ENCODE results near the gene FBXO31.
A peak's percentile ranks its signal among the peaks of the same experiment; 100 is the strongest.
"Not testable (repeated sequence)": the region's sequence is repeated elsewhere in the genome, so short reads cannot be mapped to it uniquely, and the experiment has no call there.

Gene FBXO31

DNA sequence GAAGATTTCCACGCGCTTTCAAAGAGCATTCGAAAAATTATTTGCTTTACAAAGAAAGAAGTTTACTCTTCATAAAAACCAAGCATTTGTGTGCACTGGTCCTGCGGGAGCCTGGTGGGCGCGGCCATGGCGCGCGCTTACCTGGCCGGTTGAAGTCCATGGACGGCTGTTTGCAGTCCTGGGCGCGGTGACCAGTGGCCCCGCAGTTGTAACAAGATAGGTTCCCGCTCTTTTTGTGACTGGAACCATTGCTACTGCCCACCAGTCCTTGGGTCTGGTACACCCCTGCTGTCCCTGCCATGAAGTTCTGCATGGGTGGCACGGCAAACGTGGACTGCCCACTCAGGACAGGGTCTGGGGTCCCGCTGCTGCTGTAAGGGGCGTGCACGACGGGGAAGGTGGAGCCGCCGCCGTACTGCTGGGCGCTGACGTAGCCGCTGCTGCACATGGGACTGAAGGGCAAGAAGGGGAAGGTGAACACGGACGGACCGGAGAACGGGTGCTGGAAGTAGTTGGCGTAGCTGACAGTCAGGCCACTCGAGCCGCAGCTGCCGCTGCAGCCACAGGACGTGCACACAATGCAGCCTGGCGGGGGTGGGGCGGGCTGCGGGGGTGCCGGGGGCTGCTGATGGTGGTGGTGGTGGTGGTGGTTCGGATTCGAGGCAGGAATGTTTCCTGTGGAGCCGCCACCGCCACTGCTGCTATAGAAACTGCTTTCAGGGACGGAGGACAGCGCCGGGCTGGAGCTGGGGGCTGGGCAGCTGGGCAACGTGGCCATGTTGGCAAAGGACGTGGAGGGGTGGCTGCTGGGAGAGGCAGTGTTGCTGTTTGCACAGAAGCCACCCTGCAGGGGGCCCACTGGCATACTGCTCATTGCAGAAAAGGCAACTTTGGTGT, 28.0 kb upstream of the FBXO31 start:
- no peak for DNase-seq (ENCODE audit: low read depth)

DNA sequence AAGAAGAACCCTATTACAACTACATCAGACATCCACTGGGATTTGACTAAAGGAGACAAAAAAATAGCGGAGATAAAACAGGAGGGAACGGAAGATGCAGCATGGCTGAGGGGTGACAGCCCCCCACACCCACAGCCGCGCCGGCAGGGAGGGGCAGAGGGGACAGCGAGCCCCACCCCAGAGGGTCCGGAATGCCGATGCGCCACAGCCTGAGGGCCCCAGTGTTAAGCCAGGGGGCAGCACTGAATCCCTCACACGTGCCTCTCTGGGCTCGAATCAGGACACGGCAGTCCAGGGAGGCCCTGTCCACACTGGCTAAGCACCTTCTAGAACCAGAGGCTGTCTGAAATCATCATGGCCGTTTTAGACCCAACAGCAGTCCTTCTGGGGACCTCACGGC, 27.4 kb upstream of the FBXO31 start:
- no peak for DNase-seq (ENCODE audit: low read depth)

DNA sequence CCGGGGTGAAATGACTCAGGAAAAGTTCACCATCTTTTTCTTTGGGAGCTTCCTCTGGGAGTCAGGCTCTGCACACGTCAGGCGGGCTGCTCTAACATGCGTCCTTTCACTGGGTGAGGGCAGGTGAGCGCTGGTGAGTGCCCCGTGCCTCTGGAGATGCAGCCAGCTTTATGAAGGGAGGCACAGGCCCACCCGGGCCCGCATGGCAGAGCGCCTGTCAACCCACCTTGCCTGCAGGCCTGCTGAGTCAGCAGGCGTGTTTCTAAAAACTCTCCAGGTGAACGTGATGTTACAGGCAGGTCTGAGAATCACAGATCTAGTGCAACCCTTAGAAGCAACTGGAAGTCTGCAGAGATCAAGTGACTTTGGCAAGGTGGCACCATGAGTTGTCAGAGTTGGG, 27.0 kb upstream of the FBXO31 start:
- no peak for DNase-seq (ENCODE audit: low read depth)

DNA sequence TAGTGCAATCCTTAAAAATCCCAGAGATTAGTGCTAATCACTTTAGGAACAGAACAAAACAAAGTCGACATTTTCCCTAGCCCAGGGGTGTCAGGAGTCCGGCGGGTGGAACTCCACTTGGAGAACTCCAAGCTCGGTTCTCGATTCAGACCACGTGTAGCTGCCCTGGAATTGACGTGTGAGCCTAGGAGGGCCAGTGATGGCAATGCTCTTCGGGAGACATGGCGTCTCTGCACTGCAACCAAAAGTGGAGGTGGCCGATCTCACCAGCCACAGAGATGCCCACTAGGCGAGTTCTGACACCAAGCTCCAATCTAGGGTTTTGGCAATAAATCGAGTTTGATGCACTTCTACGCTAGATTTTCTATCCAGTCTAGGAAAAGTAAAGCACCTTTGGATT, 26.2 kb upstream of the FBXO31 start:
- no peak for DNase-seq (ENCODE audit: low read depth)

DNA sequence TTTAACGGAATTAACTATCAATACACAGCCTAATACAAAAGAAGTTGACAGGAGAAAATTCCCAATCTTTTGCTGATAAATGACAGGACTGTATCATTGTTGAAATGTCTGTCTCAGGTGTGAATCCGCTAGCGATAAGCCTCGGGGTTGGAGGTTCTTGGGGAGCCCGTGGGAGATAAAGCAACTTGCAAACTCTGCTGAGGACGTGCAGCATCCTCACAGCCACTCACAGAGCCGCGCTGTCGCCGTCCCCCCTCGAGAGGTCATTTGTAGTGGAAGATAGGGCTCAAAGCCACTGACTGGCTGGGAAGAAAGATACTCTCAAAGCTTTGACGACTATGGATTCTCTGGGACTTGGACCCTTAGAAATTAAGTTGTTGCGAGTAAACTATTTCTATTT, 25.6 kb upstream of the FBXO31 start:
- DNase-seq (ENCODE audit: low read depth), result no peak

DNA sequence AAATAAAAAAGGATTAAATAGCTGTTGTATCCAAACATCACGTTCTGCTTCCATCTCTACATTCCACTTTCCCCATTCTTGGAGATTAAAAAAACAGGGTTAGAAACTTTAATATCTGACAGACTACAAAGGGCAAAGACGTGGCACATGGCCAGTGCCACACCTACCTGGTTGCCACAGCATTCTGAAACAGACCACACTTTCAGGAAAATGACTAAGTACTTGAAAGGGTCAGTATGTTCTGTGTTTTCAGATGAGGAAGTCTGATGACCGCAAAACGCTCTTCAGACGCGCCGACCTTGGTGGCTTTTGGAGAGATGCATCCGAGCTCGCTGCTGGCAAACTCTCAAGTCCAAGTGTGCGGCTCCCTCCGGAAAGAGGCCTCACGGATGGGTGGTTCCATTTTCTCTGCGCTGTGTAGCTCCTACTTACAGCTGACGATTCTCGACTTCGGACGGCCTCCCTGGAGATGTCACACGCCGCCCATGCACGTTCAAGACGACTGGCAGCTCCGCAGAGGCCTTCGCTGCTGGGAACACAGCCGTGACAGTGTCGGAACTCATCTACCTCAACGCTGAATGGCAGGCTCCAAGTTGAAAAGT, 24.0 kb upstream of the FBXO31 start:
- peak; percentile 96 for DNase-seq (ENCODE audit: low read depth)

DNA sequence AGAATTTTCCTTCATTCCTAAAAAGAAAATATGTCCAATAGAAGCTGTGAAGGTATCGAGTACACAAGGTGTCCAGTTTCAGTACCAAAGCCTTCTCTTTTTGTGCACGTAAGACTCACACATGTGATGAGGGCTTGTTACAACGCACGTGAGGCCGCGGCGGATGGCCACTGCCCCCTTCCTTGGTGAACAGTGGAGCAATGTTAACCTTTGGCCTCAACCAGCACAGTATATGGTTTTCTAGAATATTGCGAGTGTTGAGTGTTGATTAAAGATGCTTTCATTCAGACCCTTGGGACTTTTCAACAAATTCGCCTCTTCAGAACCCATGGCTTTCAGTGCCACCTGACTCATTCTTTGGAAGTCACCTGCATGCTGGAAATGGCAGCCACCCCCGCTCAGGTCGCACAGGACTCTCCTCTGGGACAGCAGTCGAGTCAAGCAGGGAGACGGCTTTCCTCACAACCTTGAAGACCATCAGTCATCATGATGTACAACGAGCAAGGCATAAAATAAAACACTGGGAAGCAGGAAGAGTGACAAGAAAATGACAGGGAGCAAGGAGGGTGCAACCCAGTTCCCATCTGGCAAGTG, 23.0 kb upstream of the FBXO31 start:
- no peak for DNase-seq (ENCODE audit: low read depth)

DNA sequence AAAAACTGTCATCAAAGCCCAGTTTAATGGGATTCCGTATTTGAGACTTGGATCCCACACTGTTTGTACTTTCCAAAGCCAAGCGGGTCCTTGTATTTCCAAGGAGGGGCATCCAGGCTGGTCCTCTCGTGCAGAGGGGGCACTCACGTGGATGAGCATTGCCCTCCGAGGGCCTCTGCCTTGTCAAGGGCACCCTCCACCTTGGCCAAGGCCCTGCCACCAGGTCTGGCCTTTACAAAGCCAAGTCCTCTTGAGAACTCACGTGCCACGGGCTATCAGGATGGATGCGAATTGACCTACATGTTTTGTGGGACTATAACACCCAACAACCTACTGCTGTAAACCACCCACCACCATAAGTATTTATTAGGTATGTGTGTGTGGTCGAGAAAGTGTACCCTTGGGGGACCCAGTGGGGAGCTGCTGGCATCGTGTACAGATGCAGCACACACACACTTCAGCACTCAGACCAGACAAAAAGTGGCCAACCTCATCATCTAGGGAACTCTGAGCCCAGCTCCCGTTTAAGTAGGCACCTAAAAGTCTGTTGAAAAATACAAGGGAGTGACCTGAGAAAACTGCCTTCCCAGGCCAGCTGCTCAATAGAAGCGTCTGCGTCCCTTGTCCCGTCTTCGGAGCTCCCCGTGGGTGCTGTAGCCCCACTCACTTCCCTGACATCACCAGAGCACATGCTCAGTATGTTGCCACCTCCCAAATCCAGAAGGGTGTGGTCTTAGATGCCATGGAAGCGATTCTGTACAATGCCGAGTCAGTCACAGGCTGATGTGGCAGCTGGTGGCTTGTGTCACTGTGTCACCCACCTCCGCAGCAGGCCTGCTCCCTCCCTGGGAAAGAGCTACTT, 21.4 kb upstream of the FBXO31 start:
- no peak for DNase-seq (ENCODE audit: low read depth)

DNA sequence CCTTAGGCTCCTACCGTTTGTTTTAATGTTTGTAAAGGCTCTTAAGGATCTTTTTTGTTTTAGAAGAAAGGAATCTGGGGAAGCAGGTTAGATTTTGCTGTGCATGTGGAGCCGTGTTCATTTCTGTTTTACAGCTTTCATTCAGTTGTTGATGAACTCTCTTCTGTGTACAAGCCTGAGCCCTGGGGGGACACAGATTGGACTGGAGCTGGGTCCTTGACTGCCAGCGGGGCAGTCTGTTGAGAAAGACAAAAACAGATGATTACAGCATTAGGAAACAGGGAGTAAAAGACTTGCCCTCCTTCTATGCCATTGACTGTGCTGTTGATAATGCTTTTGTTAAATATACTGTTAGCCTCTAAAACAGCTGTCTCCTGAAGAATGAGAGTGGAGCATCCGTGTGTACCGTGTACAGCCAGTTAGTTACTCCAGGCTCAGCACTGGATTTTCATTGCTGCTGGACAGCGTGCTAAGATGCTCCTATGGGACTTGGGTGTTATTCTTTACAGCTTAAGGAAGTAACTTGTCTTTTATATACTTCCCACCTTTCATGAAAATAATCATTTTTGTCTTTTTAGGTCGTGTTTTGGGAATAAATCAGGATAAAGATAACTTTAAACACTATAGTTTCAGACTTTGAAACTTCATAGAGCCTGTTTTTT, 11.7 kb upstream of the FBXO31 start:
- no peak for DNase-seq (ENCODE audit: low read depth)

DNA sequence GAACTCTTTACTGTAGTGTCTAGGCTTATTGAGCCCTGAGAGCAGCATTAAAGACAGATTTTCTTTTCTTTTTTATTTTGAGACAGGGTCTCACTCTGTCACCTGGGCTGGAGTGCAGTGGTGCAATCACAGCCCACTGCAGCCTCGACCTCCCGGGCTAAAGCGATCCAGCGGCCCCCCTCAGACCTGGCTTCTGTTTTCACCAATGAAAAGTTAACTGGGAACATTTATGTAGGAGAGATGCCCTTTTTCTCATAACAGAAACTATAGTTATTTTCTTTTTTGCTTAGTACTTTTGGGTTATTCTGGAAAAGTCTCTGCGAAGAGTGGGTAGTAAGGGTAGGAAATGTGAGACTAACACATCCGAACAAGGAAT, 10.1 kb upstream of the FBXO31 start:
- no peak for DNase-seq (ENCODE audit: low read depth)

DNA sequence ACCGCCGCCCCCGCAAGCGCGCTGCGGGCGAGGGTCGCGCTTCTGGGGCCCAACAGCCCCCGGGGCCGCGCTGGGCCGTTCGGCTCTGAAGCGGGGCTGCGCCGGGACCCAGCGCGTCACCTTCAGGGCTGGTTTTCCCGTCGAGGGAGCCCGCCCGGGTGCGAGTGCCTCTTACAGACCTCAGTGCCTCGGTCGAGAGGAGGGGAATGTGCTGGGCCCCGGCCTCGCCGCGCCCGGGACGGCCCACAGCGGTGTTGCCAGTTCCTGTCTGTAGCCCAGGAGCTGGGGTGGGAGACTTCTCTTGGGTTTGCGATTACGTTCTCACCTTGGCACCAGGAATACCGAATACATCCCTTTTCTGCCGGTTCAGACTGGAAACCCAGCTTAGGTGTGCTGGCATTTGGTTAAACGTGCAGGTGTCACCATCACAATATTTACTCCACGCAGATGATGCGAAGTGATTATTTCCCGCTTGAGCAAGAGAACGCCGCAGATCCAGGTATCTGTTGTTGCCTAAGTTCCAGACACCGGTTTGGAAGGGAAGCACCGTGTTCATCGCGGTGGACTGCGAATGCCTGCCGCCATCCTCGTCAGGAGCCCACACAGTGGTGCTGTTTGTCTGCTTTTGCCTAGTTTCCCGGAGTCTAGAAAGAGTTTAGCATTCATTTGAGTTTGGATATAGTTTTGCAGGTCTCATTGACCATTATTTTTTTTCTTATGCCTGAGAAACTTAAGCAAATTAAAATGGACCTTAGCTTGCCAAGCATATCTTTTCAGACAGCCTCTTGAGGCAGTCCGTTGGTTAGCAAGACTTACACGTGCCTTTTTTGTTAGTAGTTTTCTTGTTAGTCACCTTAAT, 9.5 kb upstream of the FBXO31 start:
- no peak for DNase-seq (ENCODE audit: low read depth)

DNA sequence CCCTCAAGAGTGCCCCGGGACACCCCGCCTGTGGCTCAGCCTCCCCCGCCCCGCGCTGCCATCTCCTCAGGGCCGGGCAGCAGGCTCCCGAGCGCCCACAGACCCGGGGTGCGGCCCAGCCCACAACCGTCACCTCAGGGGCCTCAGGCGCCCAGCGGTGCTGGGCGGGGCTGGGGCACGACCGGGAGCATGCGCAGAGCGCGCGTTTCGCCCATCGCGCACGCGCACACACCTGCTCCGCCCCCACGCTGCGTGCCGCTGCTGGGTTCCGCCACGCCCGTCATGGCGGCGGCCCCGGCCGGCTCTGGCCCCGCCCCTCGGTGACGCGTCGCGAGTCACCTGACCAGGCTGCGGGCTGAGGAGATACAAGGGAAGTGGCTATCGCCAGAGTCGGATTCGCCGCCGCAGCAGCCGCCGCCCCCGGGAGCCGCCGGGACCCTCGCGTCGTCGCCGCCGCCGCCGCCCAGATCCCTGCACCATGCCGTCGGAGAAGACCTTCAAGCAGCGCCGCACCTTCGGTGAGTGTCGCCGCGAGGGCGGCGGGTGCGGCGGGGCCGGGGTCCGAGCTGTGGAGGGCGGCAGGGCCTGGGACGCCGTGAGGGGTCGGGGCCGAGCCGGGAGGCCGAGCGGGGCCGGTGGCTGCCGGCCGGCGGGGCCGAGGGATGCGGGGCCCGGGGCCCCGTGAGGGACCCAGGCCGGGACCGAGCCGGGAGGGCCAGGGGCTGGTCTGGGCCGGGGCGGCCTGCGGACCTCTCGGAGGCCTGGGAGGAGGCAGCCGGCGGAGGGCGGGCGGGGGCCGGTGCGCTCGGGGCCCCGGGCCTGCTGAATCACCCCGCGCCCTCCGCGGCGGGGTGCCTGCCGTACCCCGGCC, 8.6 kb upstream of the FBXO31 start, which contains the start of gene MAP1LC3B:
Gene MAP1LC3B, plus strand, starts transcription at position 387 of the 871 bp plus-strand sequence. Its CDS starts 92 bp downstream, at position 479.
- DNase-seq (ENCODE audit: low read depth), result peak; percentile 91

DNA sequence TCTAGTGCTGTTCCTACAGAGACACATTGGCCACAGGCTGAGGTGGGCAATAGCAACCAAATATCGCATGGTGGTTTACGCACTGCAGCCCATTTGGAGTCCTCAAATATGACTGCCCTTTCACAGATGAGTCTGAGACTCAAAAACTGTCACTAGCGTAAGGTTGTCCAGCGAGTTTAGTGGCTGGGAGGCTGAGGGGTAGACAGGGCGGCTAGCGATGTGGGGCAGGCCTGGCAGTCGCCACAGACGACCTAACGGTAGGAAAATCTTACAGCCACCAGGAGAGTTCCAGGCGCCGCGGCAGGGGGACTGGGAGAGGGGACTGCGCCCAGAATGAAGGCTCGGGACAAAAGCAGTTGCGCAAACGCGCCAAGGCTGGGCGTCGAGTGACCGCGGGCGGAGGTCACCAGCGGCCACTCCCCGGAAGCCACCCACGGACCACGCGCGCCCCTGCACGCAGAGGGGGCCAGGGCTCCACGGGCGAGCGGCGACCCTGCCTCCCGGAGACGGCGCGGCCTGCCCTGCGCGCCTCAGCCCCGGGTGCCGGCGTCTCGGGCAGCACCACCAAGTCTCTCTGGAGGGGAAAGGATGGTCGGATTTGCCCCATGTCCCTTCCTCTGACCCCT, 7.9 kb upstream of the FBXO31 start:
- DNase-seq (ENCODE audit: low read depth), result no peak

DNA sequence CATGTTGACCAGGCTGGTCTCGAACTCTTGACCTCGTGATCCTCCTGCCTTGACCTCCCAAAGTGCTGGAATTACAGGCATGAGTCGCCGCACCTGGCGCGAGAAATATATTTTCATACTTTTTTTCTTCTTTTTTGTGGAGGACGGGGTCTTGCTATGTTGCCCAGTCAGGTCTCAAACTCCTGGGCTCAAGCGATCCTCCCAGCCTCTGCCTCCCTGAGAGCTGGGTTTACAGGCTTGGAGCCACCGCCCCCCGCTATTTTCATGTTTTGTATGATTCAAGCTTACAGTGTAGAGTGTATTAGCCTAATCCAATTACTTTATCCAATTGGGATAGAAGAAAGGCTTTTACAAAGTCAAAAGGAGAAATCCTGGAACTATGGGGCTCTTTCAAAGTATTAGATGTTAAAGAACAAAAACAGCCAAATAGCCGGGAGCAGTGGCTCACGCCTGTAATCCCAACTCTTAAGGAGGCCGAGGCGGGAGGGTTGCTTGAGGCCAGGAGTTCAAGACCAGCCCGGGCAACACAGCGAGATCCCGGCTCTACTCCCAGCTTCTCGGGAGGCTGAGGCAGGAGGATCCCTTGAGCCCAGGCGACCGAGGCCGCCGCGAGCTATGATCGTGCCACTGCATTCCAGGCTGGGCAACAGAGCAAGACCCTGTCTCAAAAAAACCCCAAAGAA, 7.2 kb upstream of the FBXO31 start:
- DNase-seq (ENCODE audit: low read depth), result no peak

DNA sequence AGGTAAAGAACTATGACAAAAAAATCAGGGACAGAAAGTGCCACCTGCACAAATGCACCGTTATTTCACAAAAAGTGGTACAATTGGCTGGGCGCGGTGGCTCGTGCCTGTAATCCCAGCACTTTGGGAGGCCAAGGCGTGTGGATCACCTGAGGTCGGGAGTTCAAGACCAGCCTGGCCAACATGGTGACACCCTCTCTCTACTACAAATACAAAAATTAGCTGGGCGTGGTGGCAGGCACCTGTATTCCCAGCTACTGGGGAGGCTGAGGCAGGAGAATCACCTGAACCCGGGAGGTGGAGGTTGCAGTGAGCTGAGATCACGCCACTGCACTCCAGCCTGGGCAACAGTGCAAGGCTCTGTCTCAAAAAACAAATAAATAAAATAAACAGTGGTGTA, 6.3 kb upstream of the FBXO31 start:
- DNase-seq (ENCODE audit: low read depth), result not testable (repeated sequence)

DNA sequence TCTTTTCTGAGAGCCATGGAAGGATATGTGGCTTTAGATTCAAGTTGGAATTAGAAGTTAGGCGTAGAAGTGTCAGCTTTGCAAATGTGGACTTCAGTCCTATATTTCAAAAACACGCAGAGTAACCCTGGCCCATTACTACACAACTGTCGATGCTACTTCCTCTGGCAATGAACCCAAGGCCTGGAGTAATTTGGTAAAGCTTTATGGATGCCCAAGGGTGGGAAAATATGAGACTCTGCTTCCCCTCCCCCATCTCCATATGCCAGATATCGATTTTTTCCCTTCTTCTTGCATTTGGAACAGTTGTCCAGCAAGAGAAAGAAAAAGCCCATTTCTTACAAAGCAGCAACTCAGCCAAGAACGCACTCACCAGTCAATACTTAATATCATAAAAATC, 5.7 kb upstream of the FBXO31 start:
- no peak for DNase-seq (ENCODE audit: low read depth)

DNA sequence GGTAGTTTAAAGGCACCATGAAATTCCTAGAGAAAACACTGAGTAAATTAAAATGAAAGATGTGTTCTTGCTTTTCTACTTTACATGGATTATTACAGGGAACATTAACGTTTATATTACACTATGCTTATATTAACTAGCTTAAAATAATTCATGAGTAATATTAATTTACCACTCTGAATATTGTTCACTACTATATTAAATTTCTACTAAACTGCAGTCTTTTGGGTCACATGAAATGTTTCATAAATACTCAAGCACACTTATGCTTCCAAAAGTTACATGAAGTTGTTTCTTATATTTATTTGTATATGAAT, 5.2 kb upstream of the FBXO31 start:
- DNase-seq (ENCODE audit: low read depth), result no peak

DNA sequence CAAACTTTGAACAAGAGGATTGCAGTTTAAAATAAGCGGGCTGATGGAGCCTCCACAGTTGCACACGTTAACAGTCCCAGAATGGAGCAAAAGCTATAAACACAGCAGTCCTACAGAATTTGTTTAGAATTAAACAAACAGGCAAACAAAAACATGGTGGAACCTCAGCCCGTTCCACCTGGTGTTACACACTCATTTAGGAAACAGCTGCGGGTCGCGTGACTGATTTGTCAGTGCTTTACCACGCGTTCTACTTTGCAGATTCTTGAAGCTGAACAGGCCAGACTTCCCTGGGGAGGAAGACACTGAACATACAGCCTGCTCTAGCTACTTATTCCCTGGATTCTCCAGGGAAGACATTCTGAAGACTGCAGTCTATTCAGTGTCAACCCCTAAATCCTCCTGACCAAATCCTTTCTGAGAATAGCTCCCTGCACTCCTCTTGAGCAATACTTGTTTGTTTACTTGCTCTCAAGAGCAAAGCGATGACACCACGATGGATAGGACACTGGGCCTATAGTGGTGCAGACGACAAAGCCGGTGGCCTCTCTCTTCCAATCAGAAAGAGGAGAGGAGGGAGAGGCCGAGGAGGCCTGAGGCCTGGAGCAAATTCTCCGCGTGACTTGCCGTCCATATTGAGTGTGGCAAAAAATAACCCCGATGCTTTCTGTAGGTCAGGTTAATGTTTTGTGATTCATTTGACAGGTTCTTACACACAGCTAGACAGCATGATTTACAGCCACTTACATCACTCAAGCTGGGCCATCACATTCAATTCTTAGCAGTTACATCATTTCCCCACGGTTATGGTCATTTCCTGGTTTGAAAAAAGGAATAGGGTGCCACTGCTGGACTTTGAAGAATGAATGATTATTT, 4.6 kb upstream of the FBXO31 start:
- DNase-seq (ENCODE audit: low read depth), result peak; percentile 87
